ENCODE results near the gene COQ2. TPM values are rescaled to one million over a fixed set of nuclear protein-coding genes. Genes with fewer than 3 reads are reported as not detected.

The COQ2 gene, protein sequence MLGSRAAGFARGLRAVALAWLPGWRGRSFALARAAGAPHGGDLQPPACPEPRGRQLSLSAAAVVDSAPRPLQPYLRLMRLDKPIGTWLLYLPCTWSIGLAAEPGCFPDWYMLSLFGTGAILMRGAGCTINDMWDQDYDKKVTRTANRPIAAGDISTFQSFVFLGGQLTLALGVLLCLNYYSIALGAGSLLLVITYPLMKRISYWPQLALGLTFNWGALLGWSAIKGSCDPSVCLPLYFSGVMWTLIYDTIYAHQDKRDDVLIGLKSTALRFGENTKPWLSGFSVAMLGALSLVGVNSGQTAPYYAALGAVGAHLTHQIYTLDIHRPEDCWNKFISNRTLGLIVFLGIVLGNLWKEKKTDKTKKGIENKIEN
- total RNA-seq, result 10 to 100 TPM; 17.8 to 32.8 (median 26.5) TPM
- polyA plus RNA-seq, result 10 to 100 TPM; 10.5 to 15.5 TPM
- long read RNA-seq, donor 1, transcript COQ2-206 (7 exons, 1,641 nt), result major isoform, 34 of 40 reads
- long read RNA-seq, donor 1, partial matches to known transcripts, result 3 of 40 reads
- long read RNA-seq, donor 1, other reads (novel, unspliced or antisense), result 3 of 40 reads
- long read RNA-seq, donor 2, transcript COQ2-206 (7 exons, 1,641 nt), result major isoform, 13 of 21 reads
- long read RNA-seq, donor 2, partial matches to known transcripts, result 5 of 21 reads
- long read RNA-seq, donor 2, other reads (novel, unspliced or antisense), result 3 of 21 reads
- long read RNA-seq, donor 3, transcript COQ2-206 (7 exons, 1,641 nt), result major isoform, 95 of 107 reads
- long read RNA-seq, donor 3, partial matches to known transcripts, result 1 of 107 reads
- long read RNA-seq, donor 3, other reads (novel, unspliced or antisense), result 8 of 107 reads

DNA sequence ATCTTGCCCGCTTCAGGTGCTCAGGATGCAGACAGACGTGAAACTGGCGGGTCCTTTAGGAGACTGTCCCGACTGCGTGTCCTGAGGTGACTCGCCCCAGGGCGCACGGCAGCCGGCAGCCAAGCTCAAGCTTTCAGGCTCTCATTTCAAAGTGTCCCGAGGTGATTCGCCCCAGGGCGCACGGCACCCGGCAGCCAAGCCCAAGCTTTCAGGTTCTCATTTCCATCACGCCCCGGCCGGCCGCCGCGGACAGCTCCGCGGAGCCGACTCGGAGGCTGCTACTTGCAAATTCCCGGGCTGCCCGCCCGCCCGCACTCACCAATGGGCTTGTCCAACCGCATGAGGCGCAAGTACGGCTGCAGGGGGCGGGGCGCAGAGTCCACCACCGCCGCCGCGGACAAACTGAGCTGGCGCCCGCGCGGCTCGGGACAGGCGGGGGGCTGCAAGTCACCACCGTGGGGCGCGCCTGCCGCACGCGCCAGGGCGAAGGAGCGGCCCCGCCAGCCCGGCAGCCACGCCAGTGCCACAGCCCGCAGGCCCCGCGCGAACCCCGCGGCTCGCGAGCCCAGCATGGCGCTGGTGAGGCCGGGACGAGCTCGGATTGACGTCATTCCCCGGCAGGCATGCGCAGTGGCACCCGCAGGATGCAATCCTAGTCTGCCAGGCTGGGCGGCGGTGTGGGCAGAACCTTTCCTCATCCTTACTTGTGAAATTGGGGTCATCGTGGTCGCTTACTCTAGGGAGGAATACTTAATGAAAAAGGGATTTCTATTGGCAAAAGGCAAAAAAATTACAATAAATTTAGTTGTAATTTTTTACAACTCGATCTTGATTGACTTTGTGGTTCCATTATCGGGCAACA, at the start of gene COQ2:
Gene COQ2, minus strand, starts transcription at position 606 of the 862 bp plus-strand sequence. Its CDS starts 34 bp downstream, at position 572.
- peak within 1 kb of the TSS; percentile 91 to 99 (median 96) for H3K27ac ChIP-seq
- no peaks in the 10 kb centered on the region for H3K27me3 ChIP-seq
- TF ChIP-seq, protein P1, sequence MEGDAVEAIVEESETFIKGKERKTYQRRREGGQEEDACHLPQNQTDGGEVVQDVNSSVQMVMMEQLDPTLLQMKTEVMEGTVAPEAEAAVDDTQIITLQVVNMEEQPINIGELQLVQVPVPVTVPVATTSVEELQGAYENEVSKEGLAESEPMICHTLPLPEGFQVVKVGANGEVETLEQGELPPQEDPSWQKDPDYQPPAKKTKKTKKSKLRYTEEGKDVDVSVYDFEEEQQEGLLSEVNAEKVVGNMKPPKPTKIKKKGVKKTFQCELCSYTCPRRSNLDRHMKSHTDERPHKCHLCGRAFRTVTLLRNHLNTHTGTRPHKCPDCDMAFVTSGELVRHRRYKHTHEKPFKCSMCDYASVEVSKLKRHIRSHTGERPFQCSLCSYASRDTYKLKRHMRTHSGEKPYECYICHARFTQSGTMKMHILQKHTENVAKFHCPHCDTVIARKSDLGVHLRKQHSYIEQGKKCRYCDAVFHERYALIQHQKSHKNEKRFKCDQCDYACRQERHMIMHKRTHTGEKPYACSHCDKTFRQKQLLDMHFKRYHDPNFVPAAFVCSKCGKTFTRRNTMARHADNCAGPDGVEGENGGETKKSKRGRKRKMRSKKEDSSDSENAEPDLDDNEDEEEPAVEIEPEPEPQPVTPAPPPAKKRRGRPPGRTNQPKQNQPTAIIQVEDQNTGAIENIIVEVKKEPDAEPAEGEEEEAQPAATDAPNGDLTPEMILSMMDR (IDR thresholded peaks at IDR 0.05), result peak; percentile 14 to 65 (median 36)
- peak; percentile 96 to 99 (median 98) for ATAC-seq
- 1% methylated on average over 76 of the region's 76 CpGs for WGBS, 2 donors
- DNase-seq, result peak; percentile 96 to 97
- no peaks in the 10 kb centered on the region for H3K36me3 ChIP-seq
- peaks cover 0 to 36% (median 10%) of the 10 kb centered on the region in 9 donors for H3K4me1 ChIP-seq
- peak within 1 kb of the TSS; percentile 45 to 81 (median 67) for H3K4me3 ChIP-seq
- no peaks in the 10 kb centered on the region for H3K9me3 ChIP-seq
- intact Hi-C loops (cut with DNase I), result loop anchor here in 6 of 10 donors (5.0 to 10.0 kb wide), 4 partner anchors 170 to 382 kb away; partner anchors contain the start of genes HELQ (in 3 of the 6), MRPS18C (in 3 of the 6) and THAP9 (in 1 of the 6)

DNA sequence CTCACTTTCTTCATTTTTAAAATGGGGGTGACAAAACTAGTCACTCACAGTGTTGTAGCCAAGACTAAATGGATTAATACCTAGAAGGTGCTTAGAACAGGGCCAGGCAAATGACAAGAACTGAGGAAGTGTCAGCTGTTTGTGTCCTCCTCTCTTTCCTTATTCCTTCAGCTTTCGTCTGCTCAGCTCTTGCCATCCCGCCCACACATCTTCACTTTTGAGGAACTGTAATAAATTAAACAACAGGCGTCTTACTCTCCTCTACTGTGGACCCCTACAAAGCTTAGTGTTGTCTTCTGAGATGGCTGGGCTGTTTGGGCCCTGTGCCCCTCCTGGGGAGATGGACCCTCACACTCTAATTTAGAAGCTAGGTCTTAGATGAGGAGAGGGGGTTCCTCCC, 47.4 kb upstream of the COQ2 start:
- TF ChIP-seq, protein P1 (IDR thresholded peaks at IDR 0.05), result no peak
- ATAC-seq, result no peak

DNA sequence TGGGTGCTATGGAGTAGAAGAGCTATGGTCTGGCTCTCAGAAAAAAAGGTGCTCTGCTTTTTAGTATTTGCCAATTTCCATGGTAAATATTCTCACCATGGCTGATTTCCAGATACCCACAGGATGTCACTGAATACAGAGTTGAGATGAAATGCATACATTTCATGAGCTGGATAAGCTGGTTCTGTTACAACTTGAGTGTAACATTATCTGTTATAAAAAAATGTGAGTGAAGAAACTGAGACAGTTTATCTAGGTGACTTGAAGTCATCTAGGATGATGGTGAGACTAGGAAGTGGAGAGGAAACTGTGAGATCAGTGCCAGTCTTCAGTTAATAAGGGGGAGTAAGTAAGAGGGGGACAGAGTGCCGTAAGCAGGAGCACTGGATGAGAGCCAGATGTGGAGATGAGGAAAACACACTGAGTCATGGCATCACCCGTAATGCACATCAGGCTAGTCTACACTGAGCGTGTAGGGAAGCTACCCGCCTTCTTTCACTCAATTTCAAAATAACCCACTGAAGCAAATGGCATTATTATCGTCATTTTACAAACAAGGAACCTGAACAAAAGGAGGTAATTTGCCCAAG, 45.0 kb upstream of the COQ2 start:
- Histone ChIP-seq H3K27me3 (peaks cover 0 to 47% (median 17%) of the 10 kb centered on the region in 7 donors), H3K9me3 (no peaks in the 10 kb centered on the region), H3K27ac (no peak overlapping the region), H3K4me1 (peaks cover 0 to 44% (median 4%) of the 10 kb centered on the region in 9 donors), H3K36me3 (no peaks in the 10 kb centered on the region), H3K4me3 (no peak overlapping the region)
- intact Hi-C loops (cut with DNase I), result no loop called here
- DNase-seq, result no peak
- no peak for ATAC-seq
- WGBS, 2 donors, result 69 to 77% methylated on average over 5 of the region's 5 CpGs
- TF ChIP-seq, protein P1 (IDR thresholded peaks at IDR 0.05), result no peak

More for the DNA sequence above, 47.4 kb upstream of the COQ2 start:
- peak overlapping the region in 1 of 10 donors; percentile 28 for H3K27ac ChIP-seq
- peaks cover 0 to 68% (median 31%) of the 10 kb centered on the region in 7 donors for H3K27me3 ChIP-seq
- H3K9me3 ChIP-seq, result no peaks in the 10 kb centered on the region
- intact Hi-C loops (cut with DNase I), result no loop called here
- H3K4me1 ChIP-seq, result peaks cover 0 to 47% (median 12%) of the 10 kb centered on the region in 9 donors
- WGBS, 2 donors, result 77 to 80% methylated on average over 3 of the region's 3 CpGs
- DNase-seq, result no peak
- H3K4me3 ChIP-seq, result no peak overlapping the region
- no peaks in the 10 kb centered on the region for H3K36me3 ChIP-seq
